Stimulated activated CD4-positive, alpha-beta T cell treated with anti-CD3 and anti-CD28 coated beads, Interleukin-4, amount 100 ng/mL, for 48 hours (primary cell): Measurements from ENCODE around the gene UPK1B.
A peak's percentile ranks its signal among the peaks of the same experiment; 100 is the strongest.
"Not testable (repeated sequence)": the region's sequence is repeated elsewhere in the genome, so short reads cannot be mapped to it uniquely, and the experiment has no call there.

Source experiments
- DNase-seq, 2 donors: peaks; one replicate each; pipeline ENCODE4 v3.0.0-alpha.2; 2020; ENCODE audit warnings: low read depth in 2 of 2

Gene UPK1B

DNA sequence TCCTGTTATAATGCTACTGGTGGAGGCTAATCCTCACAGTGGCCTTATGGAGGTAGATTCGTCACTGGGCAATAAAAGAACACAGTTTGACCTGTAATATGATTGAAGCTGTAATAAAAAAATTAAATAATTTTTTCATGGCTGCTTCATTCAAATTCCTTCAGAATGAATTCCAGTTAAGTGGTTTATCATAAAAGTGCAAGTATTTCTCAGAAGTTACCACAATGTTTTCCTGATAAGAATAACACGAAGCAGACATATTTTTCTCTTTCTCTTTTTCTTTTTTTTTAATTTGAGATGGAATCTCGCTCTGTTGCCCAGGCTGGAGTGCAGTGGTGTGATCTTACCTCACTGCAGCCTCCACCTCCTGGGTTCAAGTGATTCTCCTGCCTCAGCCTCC lies 51.7 kb downstream of the UPK1B start:
- no peak for DNase-seq

DNA sequence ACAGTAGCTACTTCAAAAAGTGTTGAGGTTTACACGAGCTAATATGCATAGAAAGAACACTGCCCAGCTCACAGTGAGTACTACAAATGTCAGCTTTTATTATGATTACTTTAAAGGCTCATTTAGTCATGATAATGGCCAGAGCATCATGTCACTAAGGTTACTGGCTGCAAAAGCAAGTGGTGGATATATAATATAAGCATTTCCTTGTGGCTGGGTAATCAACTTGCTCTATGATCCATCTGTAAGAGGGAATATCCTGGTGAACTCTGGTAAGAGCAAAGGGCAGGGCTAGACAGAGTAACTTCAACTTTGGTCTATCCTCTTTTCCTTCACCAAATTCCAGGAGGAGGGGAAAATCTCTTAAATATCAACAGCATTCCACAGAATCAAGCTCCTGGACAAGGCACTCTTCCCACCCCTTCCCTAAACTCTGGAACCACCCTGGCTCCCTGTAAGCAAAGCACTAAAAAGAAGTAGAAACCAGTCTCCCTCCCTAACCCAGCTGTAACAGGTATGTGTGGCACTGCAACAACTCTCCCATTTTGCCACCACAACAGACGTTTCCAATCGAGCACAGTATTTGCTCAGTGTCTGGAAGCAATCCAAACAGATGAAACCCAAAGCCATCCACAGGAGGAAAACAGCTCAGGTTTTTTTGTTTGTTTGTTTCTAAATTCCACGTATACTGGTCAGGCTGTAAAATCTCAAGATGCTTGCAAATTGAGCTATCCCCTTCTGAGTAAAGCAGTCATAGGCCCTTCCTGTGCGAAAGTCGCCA lies 53.9 kb downstream of the UPK1B start:
- DNase-seq: no peak

DNA sequence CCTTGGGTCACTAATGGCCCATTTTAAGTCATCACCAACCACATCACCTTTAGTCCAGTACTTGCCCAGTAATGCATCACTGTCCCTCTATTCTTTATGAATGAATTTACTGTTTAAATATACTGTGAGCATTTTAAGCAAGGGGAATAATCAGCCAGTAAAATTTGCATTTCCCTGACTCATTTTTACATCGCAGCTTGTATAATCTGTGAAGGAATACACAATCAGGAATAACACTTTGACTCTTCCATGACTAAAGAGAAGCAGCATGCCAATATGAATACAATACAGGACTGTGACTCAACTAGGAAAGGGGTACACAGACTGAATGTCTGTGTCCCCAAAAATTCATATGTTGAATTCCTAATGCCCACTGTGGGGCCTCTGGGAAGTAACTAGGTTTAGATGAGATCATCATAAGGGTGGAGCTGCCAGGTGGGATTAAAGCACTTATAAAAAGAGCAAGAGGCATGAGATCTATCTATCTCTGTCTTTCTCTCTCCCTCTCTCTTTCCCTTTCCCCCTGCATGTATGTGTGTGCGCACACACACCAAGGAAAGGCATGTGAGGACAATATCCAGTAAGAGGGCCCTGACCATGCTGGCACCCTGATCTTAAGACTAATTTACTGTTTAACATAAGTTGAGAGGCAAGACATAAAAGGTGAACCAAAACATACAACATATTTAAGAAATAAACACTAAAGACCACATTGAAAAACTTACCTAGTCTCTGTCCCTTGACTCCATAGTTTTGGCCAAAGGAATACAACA lies 55.2 kb downstream of the UPK1B start:
- DNase-seq: no peak

DNA sequence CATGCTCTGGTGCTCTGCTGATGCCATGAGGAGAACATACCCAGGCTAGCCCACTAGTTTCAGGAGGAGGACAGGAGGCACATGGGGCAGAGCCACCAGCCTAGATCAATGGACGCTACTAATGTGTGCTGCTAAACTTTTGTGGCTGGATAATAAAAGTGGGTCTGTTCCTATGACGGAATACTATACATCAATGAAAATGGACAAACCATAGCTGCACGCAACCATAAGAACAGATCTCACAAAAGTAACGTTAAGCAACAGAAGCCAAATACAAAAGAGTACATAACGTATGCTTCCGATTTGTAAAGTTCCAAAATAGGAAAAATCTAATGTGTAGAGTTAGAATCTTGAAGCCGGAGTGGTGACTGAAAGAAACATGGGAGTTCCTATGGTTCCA lies 55.8 kb downstream of the UPK1B start:
- DNase-seq: no peak

DNA sequence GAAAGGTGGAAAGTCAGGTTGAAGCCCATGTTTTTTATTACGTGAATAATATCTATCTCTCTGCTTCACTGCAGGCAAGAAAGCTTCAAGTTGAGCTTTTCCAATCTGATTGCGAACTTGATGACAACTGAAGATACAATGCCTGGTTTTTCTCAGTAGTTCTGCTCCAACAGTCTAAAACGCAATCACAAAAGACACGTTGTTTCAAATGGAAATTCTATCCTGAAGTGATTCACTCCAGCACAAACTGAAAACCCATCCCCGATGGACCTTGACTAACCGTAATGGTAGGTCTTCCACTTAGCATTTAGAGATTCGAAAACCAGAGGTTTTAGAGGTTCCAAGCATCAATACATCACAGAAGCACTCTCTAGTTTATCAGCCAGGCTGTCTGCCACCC lies 56.7 kb downstream of the UPK1B start:
- DNase-seq: no peak

DNA sequence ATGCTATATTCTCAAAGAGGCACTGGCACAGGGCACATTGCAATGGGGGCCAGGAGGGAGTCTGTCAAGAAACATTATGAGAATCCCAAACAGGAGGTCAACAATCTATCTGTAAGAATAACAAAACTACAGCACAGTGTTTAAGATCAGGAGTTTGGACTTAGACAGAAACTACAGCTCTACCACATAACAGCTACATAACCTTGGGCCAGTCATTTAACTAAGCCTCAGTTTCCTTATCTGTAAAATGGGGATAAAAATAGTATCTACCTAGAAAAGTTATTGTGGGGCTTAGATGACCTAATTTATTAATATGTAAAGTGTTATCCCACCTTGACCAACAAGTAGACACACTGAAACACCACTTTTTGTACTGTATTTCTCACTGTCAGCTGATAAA lies 57.3 kb downstream of the UPK1B start:
- DNase-seq: no peak

DNA sequence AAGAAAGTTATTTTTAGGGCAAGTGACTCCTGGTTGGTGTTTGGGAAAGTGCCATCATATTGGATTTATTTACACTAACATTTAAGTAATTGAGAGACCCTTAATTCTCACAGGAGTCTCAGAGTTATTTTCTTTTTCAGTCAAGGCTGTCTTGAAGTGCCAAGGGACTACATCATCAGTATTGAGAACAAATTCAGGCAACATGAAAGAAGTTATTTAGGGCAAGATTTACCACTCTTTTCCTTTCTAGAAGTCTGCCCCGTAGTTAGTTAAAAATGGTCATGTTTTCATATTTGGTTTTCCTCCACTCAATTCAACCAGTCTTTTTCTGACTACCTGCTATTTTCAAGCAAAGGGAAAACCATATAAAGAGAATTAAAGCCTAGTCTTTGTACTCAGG lies 61.2 kb downstream of the UPK1B start:
- DNase-seq: no peak

DNA sequence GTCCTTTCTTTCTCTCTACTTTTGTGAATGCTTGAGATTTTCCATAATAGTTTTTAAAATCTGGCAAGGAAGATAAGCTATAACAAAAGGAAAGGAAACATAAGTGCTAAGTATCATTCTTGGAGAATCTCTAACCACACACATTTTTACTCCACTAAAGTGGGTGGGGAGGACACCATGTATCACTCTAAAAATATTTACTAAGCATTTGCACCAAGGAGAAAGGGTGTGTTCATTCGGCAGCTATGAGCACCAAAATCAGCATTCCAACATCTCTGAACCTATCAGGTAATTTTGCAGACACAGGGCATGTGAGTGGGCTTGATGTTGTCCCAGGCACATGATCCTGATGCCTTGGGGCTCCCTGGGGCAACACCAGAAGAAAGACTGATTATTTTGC lies 61.8 kb downstream of the UPK1B start:
- DNase-seq: no peak

DNA sequence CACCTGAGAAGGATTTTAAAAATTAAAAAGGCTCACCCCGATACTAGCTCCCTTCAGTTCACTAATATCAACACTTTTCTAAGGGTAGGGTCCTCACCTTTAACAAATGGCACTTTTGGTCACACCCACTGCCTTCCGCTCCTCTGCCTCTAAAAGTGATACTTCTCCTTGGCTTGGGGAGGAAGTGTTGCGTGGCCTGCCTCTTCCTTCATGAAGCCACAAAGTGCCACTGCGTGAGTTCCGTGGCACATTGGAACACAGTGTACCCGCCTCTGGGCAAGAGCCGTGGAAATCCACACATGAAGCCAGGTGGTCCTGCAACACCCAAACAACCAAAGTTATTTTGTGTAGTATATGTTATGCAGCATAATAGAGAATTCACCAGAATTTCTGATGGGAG lies 63.4 kb downstream of the UPK1B start:
- no peak for DNase-seq

DNA sequence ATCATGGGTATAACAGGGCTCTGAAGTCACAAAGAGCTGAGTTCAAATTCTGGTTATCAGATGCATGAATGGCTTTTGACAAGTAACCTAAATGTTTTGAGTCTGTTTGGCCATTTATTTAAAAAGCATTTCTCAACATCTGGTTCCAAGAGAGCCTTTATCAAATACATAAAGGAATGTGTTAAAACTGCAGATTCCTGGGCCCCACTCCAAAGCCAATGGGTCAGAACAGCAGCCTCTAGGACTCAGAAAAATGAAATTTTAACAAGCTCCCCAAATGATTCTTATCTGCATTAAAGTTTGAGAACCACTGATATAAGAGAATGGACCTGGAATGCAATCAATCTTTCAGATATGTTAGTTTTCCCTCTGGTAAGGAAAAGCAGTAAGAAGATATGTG lies 63.9 kb downstream of the UPK1B start:
- no peak for DNase-seq

DNA sequence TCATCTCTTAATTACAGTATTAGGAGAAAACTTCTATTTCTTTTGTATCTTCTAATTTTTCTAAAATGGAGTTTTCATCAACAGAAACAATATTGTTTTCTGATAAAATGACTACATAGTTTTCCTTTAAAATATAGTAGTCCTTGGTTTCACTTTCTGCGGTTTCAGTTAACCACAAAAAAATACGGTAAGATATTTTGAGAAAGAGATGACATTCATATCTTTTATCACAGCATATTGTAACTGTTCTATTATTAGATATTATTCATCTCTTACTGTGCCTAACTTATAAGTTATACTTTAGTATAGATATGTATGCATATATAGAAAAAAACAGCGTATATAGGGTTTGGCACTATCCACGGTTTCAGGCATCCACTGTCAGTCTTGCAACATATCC lies 65.0 kb downstream of the UPK1B start:
- DNase-seq: no peak

DNA sequence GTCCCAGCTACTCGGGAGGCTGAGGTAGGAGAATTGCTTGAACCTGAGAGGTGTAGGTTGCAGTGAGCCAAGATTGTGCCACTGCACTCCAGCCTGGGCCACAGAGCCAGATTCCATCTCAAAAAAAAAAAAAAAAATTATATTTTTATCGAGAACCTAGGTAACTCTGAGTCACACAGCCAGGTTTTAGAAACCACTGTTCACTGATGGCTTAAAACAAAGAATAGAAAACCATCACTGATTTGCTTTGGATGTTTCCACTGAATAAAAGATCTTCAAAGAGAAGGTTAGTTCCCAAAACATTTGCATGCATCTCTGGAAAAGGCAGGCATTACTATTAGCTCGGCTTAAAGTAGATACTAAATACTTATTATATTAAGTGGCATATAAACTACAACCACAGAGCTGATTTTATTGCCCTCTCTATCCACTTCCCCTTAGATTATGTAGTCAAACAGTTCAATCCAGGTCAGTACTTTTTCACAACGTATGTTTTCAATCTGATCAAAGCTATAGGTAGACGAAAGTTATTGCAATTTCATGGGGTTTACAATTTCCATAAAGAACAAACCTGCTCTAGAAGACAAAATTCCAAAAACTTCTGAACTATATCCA lies 65.9 kb downstream of the UPK1B start:
- no peak for DNase-seq

DNA sequence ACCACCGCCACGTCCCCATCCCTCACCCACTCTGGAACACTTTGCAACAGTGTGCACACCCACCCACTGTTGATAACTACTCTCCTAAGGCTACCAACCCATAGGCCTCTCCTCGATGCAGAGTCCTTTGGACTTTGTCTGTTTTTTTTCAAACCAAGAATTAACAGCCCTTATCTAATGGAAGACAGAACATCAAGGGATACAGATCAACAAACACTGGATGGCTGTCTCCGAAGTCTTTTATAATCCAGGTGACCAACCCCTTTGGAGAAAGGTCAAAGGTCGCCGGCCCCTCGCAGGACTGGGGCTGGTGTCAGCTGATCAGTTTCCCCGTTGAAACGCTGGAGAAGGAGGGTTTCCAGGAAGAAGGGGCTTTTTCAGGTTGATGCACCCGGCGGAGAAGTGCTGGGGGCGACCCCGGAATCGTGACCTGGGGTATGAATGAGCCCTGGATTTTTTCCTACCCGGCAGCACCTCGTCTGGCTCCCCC lies 66.7 kb downstream of the UPK1B start:
- no peak for DNase-seq

DNA sequence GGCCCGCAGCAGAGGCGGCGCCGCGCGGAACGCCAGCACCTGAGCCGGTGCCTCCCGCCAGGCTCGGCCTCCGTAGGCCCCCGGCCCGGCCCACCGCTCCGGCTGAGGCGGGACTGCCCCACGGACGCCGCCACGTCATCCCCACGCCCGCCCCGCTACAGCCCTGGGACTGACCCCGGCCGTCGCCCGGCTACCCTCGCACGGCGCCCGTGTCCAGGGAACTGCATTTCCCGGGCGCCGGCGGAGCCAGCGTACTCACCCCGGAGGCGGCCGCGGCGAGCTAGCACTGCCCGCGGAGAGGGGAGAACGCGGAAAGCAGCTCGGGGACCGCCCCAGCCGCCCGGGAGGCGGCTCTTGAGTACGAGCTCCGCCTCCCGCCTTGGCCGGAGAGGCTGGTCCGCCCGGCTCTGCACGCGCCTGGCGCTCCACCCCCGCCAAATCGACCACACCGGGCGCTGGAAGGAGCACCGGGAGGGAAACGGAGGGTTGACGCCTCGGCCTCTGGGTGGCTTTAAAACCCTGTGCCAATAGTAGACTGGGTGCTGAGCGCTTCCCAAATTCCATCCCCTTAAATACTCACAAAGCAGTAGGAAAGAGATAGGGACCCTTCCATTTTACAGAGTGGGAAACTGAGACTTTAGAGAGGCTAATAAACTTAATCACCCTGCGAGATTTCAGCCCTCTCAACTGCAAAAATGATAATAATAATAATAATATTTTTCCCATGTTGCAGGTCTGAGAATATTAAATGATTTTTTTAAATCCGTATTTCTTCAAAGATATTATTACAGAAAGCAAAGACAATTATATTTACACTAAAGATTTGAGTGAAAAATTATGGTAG lies 67.4 kb downstream of the UPK1B start, which contains the start of gene B4GALT4:
Gene B4GALT4, minus strand, starts transcription at position 288 of the 844 bp plus-strand sequence. CDS start 10,779 bp downstream, outside the sequence.
- peak; percentile 57 to 71 for DNase-seq

DNA sequence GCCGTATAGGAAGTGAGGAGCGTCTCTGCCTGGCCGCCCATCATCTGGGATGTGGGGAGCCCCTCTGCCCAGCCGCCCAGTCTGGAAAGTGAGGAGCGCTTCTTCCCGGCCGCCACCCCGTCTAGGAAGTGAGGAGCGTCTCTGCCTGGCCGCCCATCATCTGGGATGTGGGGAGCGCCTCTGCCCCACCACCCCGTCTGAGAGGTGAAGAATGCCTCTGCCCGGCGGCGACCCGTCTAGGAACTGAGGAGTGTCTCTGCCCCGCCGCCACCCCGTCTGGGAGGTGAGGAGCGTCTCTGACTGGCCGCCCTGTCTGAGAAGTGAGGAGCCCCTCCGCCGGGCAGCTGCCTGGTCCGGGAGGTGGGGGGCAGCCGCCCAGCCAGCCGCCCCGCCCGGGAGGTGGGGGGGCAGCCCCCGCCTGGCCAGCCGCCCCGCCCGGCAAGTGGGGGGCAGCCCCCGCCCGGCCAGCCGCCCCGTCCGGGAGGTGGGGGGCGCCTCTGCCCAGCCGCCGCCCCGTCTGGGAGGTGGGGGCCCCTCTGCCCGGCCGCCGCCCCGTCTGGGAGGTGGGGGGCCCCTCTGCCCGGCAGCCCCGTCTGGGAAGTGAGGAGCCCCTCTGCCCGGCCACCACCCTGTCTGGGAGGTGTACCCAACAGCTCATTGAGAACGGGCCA lies 69.1 kb downstream of the UPK1B start:
- not testable (repeated sequence) for DNase-seq

DNA sequence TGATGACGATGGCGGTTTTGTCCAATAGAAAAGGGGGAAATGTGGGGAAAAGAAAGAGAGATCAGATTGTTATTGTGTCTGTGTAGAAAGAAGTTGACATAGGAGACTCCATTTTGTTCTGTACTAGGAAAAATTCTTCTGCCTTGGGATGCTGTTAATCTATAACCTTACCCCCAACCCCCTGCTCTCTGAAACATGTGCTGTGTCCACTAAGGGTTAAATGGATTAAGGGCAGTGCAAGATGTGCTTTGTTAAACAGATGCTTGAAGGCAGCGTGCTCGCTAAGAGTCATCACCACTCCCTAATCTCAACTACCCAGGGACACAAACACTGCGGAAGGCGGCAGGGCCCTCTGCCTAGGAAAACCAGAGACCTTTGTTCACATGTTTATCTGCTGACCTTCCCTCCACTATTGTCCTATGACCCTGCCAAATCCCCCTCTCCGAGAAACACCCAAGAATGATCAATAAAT lies 69.7 kb downstream of the UPK1B start:
- not testable (repeated sequence) for DNase-seq

DNA sequence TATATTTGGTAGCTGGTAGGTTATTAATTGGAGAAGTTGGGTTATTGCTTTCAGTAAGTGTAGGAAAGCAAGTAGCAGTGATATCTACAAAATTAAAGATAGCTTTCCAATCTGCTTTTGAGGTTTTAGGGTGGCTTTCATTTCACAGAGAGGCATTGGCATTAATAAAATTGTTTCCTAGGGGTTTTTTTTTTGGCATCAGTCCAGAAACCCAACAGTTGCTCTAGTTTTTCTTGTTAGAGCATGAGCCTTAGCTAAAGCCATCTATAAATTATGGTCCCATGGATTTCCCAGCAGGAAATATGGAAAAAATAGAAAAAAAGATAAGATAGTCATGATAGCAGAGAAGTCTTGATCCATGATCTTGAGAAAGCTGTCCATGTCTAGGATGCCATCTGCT lies 70.3 kb downstream of the UPK1B start:
- DNase-seq: no peak

DNA sequence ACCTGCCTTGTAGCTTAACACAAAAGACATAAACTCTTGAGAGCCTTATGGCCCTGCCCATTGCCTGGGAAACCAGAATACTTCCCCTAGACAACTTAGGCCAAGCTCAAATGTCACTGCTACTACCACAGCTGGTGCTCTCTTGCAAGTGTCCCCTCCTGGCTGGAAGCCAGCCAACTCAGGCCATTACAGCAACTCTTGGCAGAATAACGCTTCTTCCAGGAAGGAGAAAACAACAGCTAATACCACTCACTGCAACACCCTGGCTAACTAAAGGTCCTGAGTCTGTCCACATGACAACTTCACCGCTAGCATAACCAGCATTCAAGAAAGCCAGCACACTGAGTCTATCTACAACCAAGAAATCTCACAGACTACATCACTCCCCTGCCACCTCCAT lies 72.4 kb downstream of the UPK1B start:
- no peak for DNase-seq
